Upper lobe of left lung (tissue), 4 donors: ENCODE measurements around the gene KLHL34.

ENCODE experiments used
- CTCF ChIP-seq, 6 experiments: fragments of 450-650 bp in 4 of 6; fragments of 200-600 bp in 2 of 6; sonication (generic) in 2 of 6; IDR thresholded peaks; one replicate each; pipeline ENCODE4 v1.5.1; 2016 to 2019; ENCODE audit warnings: antibody characterized with exemption in 6 of 6
- POLR2AphosphoS5 ChIP-seq, 2 donors: sonication (generic); formaldehyde crosslinking; IDR thresholded peaks; one replicate each; pipeline ENCODE4 v1.5.1; 2017; ENCODE audit warnings: antibody characterized with exemption in 2 of 2

- no peak for TF ChIP-seq POLR2AphosphoS5 (IDR thresholded peaks at IDR 0.05)
- TF ChIP-seq CTCF (IDR thresholded peaks at IDR 0.05): no peak
These were observed 595 bp downstream of the KLHL34 start for GRCh38 chrX:21657318-21658151.
